Activated CD4-positive, CD25-positive, alpha-beta regulatory T cell (primary cell): ENCODE results near the gene TRIO.

Experiments
- DNase-seq, 4 experiments: peaks; one replicate each; lab custom pipeline; 2025; lab: John Stamatoyannopoulos, UW

Gene TRIO

GRCh38 chr5:14226554-14226953 is 83.4 kb downstream of the TRIO start:
- no peak for DNase-seq

- no peak for DNase-seq
Observed at GRCh38 chr5:14226992-14227391, 83.8 kb downstream of the TRIO start.

- no peak for DNase-seq
Observed at GRCh38 chr5:14227513-14227912, 84.4 kb downstream of the TRIO start.

- no peak for DNase-seq
Observed at GRCh38 chr5:14228219-14228618, 85.1 kb downstream of the TRIO start.

- DNase-seq = no peak
Observed at GRCh38 chr5:14229181-14229580, 86.0 kb downstream of the TRIO start.

GRCh38 chr5:14229734-14230133 is 86.6 kb downstream of the TRIO start:
- DNase-seq = no peak

GRCh38 chr5:14231156-14231555 is 88.0 kb downstream of the TRIO start:
- no peak for DNase-seq

- no peak for DNase-seq
Observed at GRCh38 chr5:14231890-14232289, 88.7 kb downstream of the TRIO start.

GRCh38 chr5:14234204-14234603 is 91.1 kb downstream of the TRIO start:
- no peak for DNase-seq

- DNase-seq = no peak
Observed at GRCh38 chr5:14235872-14236271, 92.7 kb downstream of the TRIO start.

GRCh38 chr5:14236757-14237156 is 93.6 kb downstream of the TRIO start:
- no peak for DNase-seq

- no peak for DNase-seq
Observed at GRCh38 chr5:14237317-14238086, 94.4 kb downstream of the TRIO start.

- DNase-seq = no peak
Observed at GRCh38 chr5:14238272-14238671, 95.1 kb downstream of the TRIO start.

- DNase-seq = no peak
Observed at GRCh38 chr5:14239404-14239803, 96.3 kb downstream of the TRIO start.

GRCh38 chr5:14239951-14240350 is 96.8 kb downstream of the TRIO start:
- no peak for DNase-seq

- DNase-seq = no peak
Observed at GRCh38 chr5:14240359-14240758, 97.2 kb downstream of the TRIO start.

GRCh38 chr5:14241141-14241540 is 98.0 kb downstream of the TRIO start:
- DNase-seq = no peak

GRCh38 chr5:14242447-14242846 is 99.3 kb downstream of the TRIO start:
- no peak for DNase-seq

- DNase-seq = no peak
Observed at GRCh38 chr5:14242871-14243383, 99.8 kb downstream of the TRIO start.

- DNase-seq = no peak
Observed at GRCh38 chr5:14243766-14244165, 100.6 kb downstream of the TRIO start.

- DNase-seq = no peak
Observed at GRCh38 chr5:14244721-14245120, 101.6 kb downstream of the TRIO start.

- DNase-seq = no peak
Observed at GRCh38 chr5:14245132-14245925, 102.2 kb downstream of the TRIO start.

GRCh38 chr5:14246350-14247053 is 103.4 kb downstream of the TRIO start:
- DNase-seq = no peak
